GM23338 (cell line): ENCODE data around the gene RNF187. TPM values are rescaled to one million over a fixed set of nuclear protein-coding genes. Genes with fewer than 3 reads are reported as not detected.

Experiments
- ATAC-seq: fragments of 200-7000 bp; cut with Tn5 transposase; 3 replicates; pipeline ENCODE4 v1.9.1; 2020
- DNase-seq: peaks from one replicate; pipeline ENCODE4 v3.0.0-alpha.2; 2015; ENCODE audit warnings: low spot score
- H2AFZ ChIP-seq: fragments of 200-600 bp; sonication (generic); 2 replicates; pipeline ENCODE4 v1.8.0; 2016; ENCODE audit warnings: antibody characterized with exemption, mild to moderate bottlenecking, moderate library complexity
- H3F3A ChIP-seq: fragments of 200-600 bp; sonication (generic); replicated peaks from 2 replicates; pipeline ENCODE4 v1.8.0; 2017; ENCODE audit warnings: antibody characterized with exemption, mixed run types, low read depth
- H3K27ac ChIP-seq: fragments of 200-600 bp; sonication (generic); 2 replicates; pipeline ENCODE4 v1.6.1; 2016; ENCODE audit warnings: low read depth
- H3K27me3 ChIP-seq: fragments of 200-600 bp; sonication (generic); 2 replicates; pipeline ENCODE4 v1.8.0; 2016; ENCODE audit warnings: mild to moderate bottlenecking, mixed run types, moderate library complexity; ENCODE audit not compliant: insufficient read depth
- H3K36me3 ChIP-seq: fragments of 200-600 bp; sonication (generic); 2 replicates; pipeline ENCODE4 v1.8.0; 2016; ENCODE audit warnings: mild to moderate bottlenecking; ENCODE audit not compliant: insufficient read depth
- H3K4me1 ChIP-seq: fragments of 200-600 bp; sonication (generic); 2 replicates; pipeline ENCODE4 v1.8.0; 2016; ENCODE audit warnings: mild to moderate bottlenecking, moderate library complexity; ENCODE audit not compliant: insufficient read depth
- H3K4me2 ChIP-seq: fragments of 200-600 bp; sonication (generic); 2 replicates; pipeline ENCODE4 v1.7.1; 2017; ENCODE audit warnings: mixed run types
- H3K4me3 ChIP-seq: fragments of 200-600 bp; sonication (generic); 2 replicates; pipeline ENCODE4 v1.6.1; 2016; ENCODE audit warnings: mixed run types
- H3K79me2 ChIP-seq: fragments of 200-600 bp; sonication (generic); replicated peaks from 2 replicates; pipeline ENCODE4 v1.8.0; 2017; ENCODE audit warnings: mild to moderate bottlenecking; ENCODE audit not compliant: insufficient read depth
- H3K9me2 ChIP-seq: fragments of 200-600 bp; sonication (generic); 2 replicates; pipeline ENCODE4 v1.8.0; 2017; ENCODE audit not compliant: insufficient read depth
- H4K20me1 ChIP-seq: fragments of 200-600 bp; sonication (generic); replicated peaks from 2 replicates; pipeline ENCODE4 v1.8.0; 2017; ENCODE audit warnings: mild to moderate bottlenecking; ENCODE audit not compliant: insufficient read depth
- H3K27ac Mint-ChIP-seq: 2 replicates; pipeline ENCODE4 v1.8.0; 2020; ENCODE audit warnings: inconsistent platforms, mild to moderate bottlenecking, moderate library complexity, mixed read lengths
- H3K27me3 Mint-ChIP-seq: 3 replicates; pipeline ENCODE4 v1.8.0; 2022; ENCODE audit warnings: low read depth, mild to moderate bottlenecking, moderate library complexity, mixed read lengths, inconsistent platforms; ENCODE audit not compliant: insufficient read depth, poor library complexity
- H3K36me3 Mint-ChIP-seq: 3 replicates; pipeline ENCODE4 v1.8.0; 2021; ENCODE audit warnings: low read depth, mild to moderate bottlenecking, inconsistent platforms, moderate library complexity, mixed read lengths
- H3K4me1 Mint-ChIP-seq: 3 replicates; pipeline ENCODE4 v1.8.0; 2020; ENCODE audit warnings: mild to moderate bottlenecking, inconsistent platforms, mixed read lengths
- H3K4me3 Mint-ChIP-seq: 3 replicates; pipeline ENCODE4 v1.8.0; 2021; ENCODE audit warnings: moderate library complexity, mild to moderate bottlenecking, inconsistent platforms, mixed read lengths
- H3K9me3 Mint-ChIP-seq: 3 replicates; pipeline ENCODE4 v1.8.0; 2020; ENCODE audit warnings: moderate library complexity, mild to moderate bottlenecking, inconsistent platforms, mixed read lengths
- CREB1 ChIP-seq: fragments of 250-450 bp; sonication (Bioruptor Pico); IDR thresholded peaks from 2 replicates; pipeline ENCODE4 v1.5.0; 2020; ENCODE audit warnings: low read depth, mild to moderate bottlenecking, moderate library complexity
- EZH2 ChIP-seq: fragments of 200-600 bp; sonication (generic); IDR thresholded peaks from one replicate; pipeline ENCODE4 v1.8.0; 2017; ENCODE audit warnings: antibody characterized with exemption, mild to moderate bottlenecking, low read depth; ENCODE audit not compliant: unreplicated experiment
- NANOG ChIP-seq: IDR thresholded peaks from 2 replicates; pipeline ENCODE4 v1.6.1; 2016; ENCODE audit warnings: antibody characterized with exemption, borderline replicate concordance
- POLR2AphosphoS5 ChIP-seq: IDR thresholded peaks from 2 replicates; pipeline ENCODE4 v1.6.1; 2016; ENCODE audit warnings: antibody characterized with exemption, low read depth
- STAT1 ChIP-seq: IDR thresholded peaks from one replicate; pipeline ENCODE4 v1.6.1; 2016; ENCODE audit warnings: antibody characterized with exemption; ENCODE audit not compliant: unreplicated experiment
- ZNF114 ChIP-seq: fragments of 250-450 bp; sonication (Bioruptor Pico); IDR thresholded peaks from 2 replicates; pipeline ENCODE4 v1.5.0; 2020; ENCODE audit warnings: mild to moderate bottlenecking, moderate library complexity
- polyA plus RNA-seq: library from polyadenylated mRNA; unstranded; fragments of >200 nt; fragmentation: Nextera tagmentation; extraction: Ambion mirVana; gene quantifications from 2 replicates; pipeline ENCODE4 v1.2.1, GENCODE V29; 2016
- total RNA-seq: library from RNA; depleted of rRNA; stranded (reverse); fragments of >200 nt; shearing (Covaris generic); gene quantifications from 2 replicates; pipeline ENCODE4 v1.2.3, GENCODE V29; 2014
- TF ChIP-seq, protein P1 (sequence below): IDR thresholded peaks from 2 replicates; pipeline ENCODE4 v1.6.1; 2016; ENCODE audit warnings: antibody characterized with exemption
- TF ChIP-seq, protein P2 (sequence below), 2 experiments: fragments of 200-600 bp in 1 of 2; sonication (generic) in 1 of 2; conservative IDR thresholded peaks; 2 replicates each; pipeline versions ENCODE4 v1.5.1 to v1.6.1; 2016 to 2017; ENCODE audit warnings: antibody characterized with exemption in 2 of 2, low read depth in 2 of 2, mild to moderate bottlenecking in 2 of 2, moderate library complexity in 1 of 2
- TF ChIP-seq, protein P3 (sequence below): IDR thresholded peaks from one replicate; pipeline ENCODE4 v1.6.1; 2018; ENCODE audit warnings: antibody characterized with exemption; ENCODE audit not compliant: unreplicated experiment

RNF187 gene
- total and polyA plus RNA-seq, 2 experiments from 2014 or later: 24.8 to 55.3 TPM

GRCh38 chr1:228457396-228458176, 29.6 kb upstream of the RNF187 start:
- H3K4me2 ChIP-seq: peak overlapping the region; percentile 89
- peaks cover 7% of the 10 kb centered on the region; the same call in 1 of the 2 replicates for H3K4me1 ChIP-seq
- H4K20me1 ChIP-seq: peaks cover 20% of the 10 kb centered on the region
- Mint-ChIP-seq H3K36me3 (peaks cover 5% of the 10 kb centered on the region; the same call in 2 of the 3 replicates), H3K9me3 (peaks cover 2% of the 10 kb centered on the region; the same call in 1 of the 3 replicates), H3K27me3 (peaks cover 35% of the 10 kb centered on the region), H3K4me1 (peaks cover 13% of the 10 kb centered on the region), H3K27ac (peak overlapping the region; percentile 96), H3K4me3 (peak overlapping the region; percentile 86)
- H3K27me3 ChIP-seq: peaks cover 34% of the 10 kb centered on the region
- no peaks in the 10 kb centered on the region for H3K9me2 ChIP-seq
- H3K4me3 ChIP-seq: peak overlapping the region; percentile 61
- no peak overlapping the region for H2AFZ ChIP-seq
- peak overlapping the region; percentile 71 for H3K27ac ChIP-seq
- peak; percentile 87 for ATAC-seq
- DNase-seq: peak; percentile 99
- H3K79me2 ChIP-seq: peaks cover 19% of the 10 kb centered on the region
- 0 out of 2 replicates have a peak, but pooled peaks cover 4% of the 10 kb centered on the region for H3F3A ChIP-seq
- no peak for TF ChIP-seq ZNF114
- no peak for TF ChIP-seq STAT1
- TF ChIP-seq CREB1: peak; percentile 91
- TF ChIP-seq, protein P1, sequence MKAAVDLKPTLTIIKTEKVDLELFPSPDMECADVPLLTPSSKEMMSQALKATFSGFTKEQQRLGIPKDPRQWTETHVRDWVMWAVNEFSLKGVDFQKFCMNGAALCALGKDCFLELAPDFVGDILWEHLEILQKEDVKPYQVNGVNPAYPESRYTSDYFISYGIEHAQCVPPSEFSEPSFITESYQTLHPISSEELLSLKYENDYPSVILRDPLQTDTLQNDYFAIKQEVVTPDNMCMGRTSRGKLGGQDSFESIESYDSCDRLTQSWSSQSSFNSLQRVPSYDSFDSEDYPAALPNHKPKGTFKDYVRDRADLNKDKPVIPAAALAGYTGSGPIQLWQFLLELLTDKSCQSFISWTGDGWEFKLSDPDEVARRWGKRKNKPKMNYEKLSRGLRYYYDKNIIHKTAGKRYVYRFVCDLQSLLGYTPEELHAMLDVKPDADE: peak; percentile 1; the same call in 1 of the 2 replicates
- no peak for TF ChIP-seq NANOG
- TF ChIP-seq, protein P2, sequence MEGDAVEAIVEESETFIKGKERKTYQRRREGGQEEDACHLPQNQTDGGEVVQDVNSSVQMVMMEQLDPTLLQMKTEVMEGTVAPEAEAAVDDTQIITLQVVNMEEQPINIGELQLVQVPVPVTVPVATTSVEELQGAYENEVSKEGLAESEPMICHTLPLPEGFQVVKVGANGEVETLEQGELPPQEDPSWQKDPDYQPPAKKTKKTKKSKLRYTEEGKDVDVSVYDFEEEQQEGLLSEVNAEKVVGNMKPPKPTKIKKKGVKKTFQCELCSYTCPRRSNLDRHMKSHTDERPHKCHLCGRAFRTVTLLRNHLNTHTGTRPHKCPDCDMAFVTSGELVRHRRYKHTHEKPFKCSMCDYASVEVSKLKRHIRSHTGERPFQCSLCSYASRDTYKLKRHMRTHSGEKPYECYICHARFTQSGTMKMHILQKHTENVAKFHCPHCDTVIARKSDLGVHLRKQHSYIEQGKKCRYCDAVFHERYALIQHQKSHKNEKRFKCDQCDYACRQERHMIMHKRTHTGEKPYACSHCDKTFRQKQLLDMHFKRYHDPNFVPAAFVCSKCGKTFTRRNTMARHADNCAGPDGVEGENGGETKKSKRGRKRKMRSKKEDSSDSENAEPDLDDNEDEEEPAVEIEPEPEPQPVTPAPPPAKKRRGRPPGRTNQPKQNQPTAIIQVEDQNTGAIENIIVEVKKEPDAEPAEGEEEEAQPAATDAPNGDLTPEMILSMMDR (conservative IDR thresholded peaks at IDR 0.05; ENCODE audit: low read depth in 2 of 2): peak; percentile 33 to 47
- TF ChIP-seq, protein P3, sequence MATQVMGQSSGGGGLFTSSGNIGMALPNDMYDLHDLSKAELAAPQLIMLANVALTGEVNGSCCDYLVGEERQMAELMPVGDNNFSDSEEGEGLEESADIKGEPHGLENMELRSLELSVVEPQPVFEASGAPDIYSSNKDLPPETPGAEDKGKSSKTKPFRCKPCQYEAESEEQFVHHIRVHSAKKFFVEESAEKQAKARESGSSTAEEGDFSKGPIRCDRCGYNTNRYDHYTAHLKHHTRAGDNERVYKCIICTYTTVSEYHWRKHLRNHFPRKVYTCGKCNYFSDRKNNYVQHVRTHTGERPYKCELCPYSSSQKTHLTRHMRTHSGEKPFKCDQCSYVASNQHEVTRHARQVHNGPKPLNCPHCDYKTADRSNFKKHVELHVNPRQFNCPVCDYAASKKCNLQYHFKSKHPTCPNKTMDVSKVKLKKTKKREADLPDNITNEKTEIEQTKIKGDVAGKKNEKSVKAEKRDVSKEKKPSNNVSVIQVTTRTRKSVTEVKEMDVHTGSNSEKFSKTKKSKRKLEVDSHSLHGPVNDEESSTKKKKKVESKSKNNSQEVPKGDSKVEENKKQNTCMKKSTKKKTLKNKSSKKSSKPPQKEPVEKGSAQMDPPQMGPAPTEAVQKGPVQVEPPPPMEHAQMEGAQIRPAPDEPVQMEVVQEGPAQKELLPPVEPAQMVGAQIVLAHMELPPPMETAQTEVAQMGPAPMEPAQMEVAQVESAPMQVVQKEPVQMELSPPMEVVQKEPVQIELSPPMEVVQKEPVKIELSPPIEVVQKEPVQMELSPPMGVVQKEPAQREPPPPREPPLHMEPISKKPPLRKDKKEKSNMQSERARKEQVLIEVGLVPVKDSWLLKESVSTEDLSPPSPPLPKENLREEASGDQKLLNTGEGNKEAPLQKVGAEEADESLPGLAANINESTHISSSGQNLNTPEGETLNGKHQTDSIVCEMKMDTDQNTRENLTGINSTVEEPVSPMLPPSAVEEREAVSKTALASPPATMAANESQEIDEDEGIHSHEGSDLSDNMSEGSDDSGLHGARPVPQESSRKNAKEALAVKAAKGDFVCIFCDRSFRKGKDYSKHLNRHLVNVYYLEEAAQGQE: peak; percentile 1
- peak; percentile 99 for TF ChIP-seq POLR2AphosphoS5
- no peak for TF ChIP-seq EZH2
- no peaks in the 10 kb centered on the region for H3K36me3 ChIP-seq
